ENCODE data around the gene AFMID.
"Not testable (repeated sequence)": the region's sequence is repeated elsewhere in the genome, so short reads cannot be mapped to it uniquely, and the experiment has no call there.

Gene AFMID

GRCh38 chr17:78230252-78230962 is 43.2 kb downstream of the AFMID start:
- Mint-ChIP-seq H3K36me3 (ENCODE audit: low read depth) (no peaks in the 10 kb centered on the region), H3K27me3 (ENCODE audit: low read depth) (peaks cover 31% of the 10 kb centered on the region), H3K27ac (no peak overlapping the region), H3K9me3 (no peaks in the 10 kb centered on the region), H3K4me1 (ENCODE audit: low read depth) (no peaks in the 10 kb centered on the region), H3K4me3 (no peak overlapping the region)
- DNase-seq (ENCODE audit: low spot score) = no peak

DNA sequence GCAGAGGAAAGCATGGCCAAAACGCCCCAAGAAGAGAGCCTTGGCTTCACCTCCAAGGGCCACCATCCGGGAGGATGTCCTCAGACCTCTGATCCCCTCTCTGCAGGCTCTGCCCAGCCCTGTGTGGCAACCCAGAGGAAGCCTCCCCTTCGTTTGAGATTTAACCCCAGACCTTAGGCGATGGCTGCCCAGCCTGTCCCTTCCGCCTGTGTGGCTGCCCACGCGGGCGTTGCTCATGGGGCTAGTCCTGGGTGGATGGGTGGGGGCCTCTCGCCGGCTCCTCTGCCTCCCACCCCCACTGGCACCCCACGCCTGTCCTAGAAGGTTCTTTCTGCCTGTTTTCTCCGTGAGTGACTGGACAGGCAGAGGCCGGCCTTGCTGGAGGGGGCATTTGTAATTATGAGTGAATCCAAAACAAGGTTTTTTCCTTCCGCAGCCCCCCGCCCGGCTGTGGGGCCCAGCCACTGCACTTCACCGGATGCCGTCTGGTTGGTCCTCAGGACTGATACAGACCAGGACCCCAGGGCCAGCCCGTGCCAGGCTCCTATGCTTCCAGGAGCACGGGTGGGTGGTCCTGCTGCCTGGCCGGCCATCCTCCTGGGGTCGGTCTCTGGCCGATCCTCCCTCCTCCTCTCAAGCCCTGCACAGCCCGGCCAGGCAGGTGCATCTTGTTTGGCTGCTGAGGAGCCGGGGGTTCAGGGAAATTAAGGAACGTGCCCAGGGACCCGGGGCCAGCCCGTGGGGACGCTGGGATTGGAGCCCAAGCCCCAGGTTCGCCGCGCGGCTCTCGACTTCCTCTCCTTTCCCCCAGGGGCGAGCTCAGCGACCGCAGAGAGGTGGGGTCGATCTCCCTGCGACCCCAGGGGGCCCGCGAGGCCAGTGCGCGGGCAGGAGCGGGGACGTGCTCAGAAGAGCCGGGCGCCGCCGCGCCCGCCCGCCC is 44.1 kb downstream of the AFMID start, which contains the start of gene TMEM235:
Gene TMEM235, plus strand, starts transcription at position 636 of the 940 bp plus-strand sequence. CDS start 393 bp downstream, outside the sequence.
- H3K9me3 Mint-ChIP-seq = no peaks in the 10 kb centered on the region
- DNase-seq (ENCODE audit: low spot score) = no peak
- peaks cover 31% of the 10 kb centered on the region for H3K27me3 Mint-ChIP-seq (ENCODE audit: low read depth)
- H3K36me3 Mint-ChIP-seq (ENCODE audit: low read depth) = no peaks in the 10 kb centered on the region
- no peak within 1 kb of the TSS for H3K27ac Mint-ChIP-seq
- H3K4me3 Mint-ChIP-seq = no peak within 1 kb of the TSS
- H3K4me1 Mint-ChIP-seq (ENCODE audit: low read depth) = no peaks in the 10 kb centered on the region

GRCh38 chr17:78231991-78232858 is 45.1 kb downstream of the AFMID start:
- H3K9me3 Mint-ChIP-seq = no peaks in the 10 kb centered on the region
- H3K4me3 Mint-ChIP-seq = no peak overlapping the region
- H3K36me3 Mint-ChIP-seq (ENCODE audit: low read depth) = no peaks in the 10 kb centered on the region
- no peak overlapping the region for H3K27ac Mint-ChIP-seq
- H3K27me3 Mint-ChIP-seq (ENCODE audit: low read depth) = peaks cover 31% of the 10 kb centered on the region
- H3K4me1 Mint-ChIP-seq (ENCODE audit: low read depth) = no peaks in the 10 kb centered on the region
- DNase-seq (ENCODE audit: low spot score) = no peak

DNA sequence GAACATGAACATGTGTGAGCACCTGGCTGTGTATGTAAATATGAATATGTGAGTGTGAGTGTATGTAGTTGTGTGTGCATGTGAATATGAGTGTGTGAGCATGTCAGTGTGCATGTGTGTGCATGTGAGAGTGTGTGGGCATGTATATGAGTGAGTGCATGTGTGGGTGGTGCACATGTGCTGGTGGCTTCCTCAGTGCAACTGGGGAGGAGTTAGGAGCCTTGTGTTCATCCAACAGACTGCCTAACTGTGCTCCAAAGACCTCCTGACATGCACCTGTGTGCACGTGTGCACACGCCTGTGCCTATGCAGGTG is 45.7 kb downstream of the AFMID start:
- H3K36me3 Mint-ChIP-seq (ENCODE audit: low read depth) = no peaks in the 10 kb centered on the region
- H3K27ac Mint-ChIP-seq = no peak overlapping the region
- peaks cover 31% of the 10 kb centered on the region for H3K27me3 Mint-ChIP-seq (ENCODE audit: low read depth)
- DNase-seq (ENCODE audit: low spot score) = no peak
- H3K9me3 Mint-ChIP-seq = no peaks in the 10 kb centered on the region
- no peak overlapping the region for H3K4me3 Mint-ChIP-seq
- no peaks in the 10 kb centered on the region for H3K4me1 Mint-ChIP-seq (ENCODE audit: low read depth)

GRCh38 chr17:78233678-78234077 is 46.5 kb downstream of the AFMID start:
- Mint-ChIP-seq H3K27me3 (ENCODE audit: low read depth) (peaks cover 31% of the 10 kb centered on the region), H3K4me3 (no peak overlapping the region), H3K27ac (no peak overlapping the region), H3K9me3 (no peaks in the 10 kb centered on the region), H3K4me1 (ENCODE audit: low read depth) (no peaks in the 10 kb centered on the region), H3K36me3 (ENCODE audit: low read depth) (no peaks in the 10 kb centered on the region)
- DNase-seq (ENCODE audit: low spot score) = no peak

DNA sequence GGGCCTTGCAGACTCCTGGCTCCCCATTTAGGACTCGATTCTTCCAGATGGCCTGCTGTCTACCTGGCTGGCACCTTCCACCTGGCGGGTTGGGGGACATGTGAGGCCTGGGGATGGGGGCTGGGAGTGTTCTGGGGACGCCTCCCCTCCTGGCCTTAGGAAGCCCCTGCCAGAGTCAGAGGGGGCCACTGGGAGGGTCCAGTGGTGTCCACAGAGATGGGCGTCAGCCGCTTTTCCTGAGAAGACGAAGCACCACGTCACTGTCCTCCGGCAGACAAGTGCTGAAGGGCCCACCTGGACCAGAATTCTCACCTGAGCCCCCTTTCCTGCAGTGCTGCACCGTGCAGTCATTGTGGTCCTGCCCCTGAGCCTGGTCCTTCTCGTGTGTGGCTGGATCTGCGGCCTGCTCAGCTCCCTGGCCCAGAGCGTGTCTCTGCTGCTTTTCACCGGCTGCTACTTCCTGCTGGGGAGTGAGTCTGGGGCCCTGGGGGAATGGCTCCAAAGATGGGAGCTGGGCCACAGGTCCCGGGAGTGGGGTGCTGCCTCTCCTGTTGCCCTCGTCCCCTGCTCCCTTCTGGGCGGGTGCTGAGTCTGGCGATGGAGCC is 47.2 kb downstream of the AFMID start:
- no peaks in the 10 kb centered on the region for H3K36me3 Mint-ChIP-seq (ENCODE audit: low read depth)
- H3K27me3 Mint-ChIP-seq (ENCODE audit: low read depth) = peaks cover 31% of the 10 kb centered on the region
- H3K4me1 Mint-ChIP-seq (ENCODE audit: low read depth) = no peaks in the 10 kb centered on the region
- no peak overlapping the region for H3K27ac Mint-ChIP-seq
- no peaks in the 10 kb centered on the region for H3K9me3 Mint-ChIP-seq
- no peak overlapping the region for H3K4me3 Mint-ChIP-seq
- DNase-seq (ENCODE audit: low spot score) = no peak

DNA sequence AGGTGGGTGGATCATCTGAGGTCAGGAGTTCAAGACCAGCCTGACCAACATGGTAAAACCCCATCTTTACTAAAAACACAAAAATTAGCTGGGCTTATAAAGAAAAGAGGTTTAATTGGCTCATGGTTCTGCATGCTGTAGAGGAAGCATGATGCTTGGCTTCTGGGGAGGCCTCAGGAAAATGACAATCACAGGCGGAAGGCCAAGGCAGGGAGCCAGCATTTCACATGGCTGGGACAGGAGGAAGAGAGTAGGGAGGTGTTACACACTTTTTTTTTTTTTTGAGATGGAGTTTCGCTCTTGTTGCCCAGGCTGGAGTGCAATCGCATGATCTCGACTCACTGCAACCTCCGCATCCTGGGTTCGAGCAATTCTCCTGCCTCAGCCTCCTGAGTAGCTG is 47.9 kb downstream of the AFMID start:
- not testable (repeated sequence) for H3K27ac Mint-ChIP-seq; DNase-seq (ENCODE audit: low spot score); H3K9me3 Mint-ChIP-seq; H3K36me3 Mint-ChIP-seq (ENCODE audit: low read depth); H3K4me3 Mint-ChIP-seq; H3K4me1 Mint-ChIP-seq (ENCODE audit: low read depth)
- peaks cover 31% of the 10 kb centered on the region for H3K27me3 Mint-ChIP-seq (ENCODE audit: low read depth)

DNA sequence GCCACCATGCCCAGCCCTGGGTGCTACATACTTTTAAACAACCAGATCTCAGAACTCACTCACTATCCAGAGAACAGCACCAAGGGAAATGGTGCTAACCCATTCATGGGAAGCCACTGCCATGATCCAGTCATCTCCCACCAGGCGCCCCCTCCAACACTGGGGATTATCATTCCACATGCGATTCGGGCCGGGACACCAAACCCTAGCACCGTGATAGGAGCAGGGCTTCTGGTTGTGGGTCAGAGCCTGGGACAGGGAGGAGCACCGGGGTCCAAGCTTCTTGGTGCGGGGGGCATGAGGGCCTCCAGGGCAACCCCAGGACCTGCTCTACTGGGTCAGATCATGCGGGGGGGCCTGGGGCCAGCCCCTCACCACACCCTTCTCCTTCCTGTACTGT is 48.7 kb downstream of the AFMID start:
- no peaks in the 10 kb centered on the region for H3K36me3 Mint-ChIP-seq (ENCODE audit: low read depth)
- no peaks in the 10 kb centered on the region for H3K9me3 Mint-ChIP-seq
- peaks cover 23% of the 10 kb centered on the region for H3K27me3 Mint-ChIP-seq (ENCODE audit: low read depth)
- H3K4me3 Mint-ChIP-seq = no peak overlapping the region
- no peak overlapping the region for H3K27ac Mint-ChIP-seq
- no peaks in the 10 kb centered on the region for H3K4me1 Mint-ChIP-seq (ENCODE audit: low read depth)
- no peak for DNase-seq (ENCODE audit: low spot score)

GRCh38 chr17:78236362-78237127 is 49.4 kb downstream of the AFMID start:
- H3K27me3 Mint-ChIP-seq (ENCODE audit: low read depth) = peaks cover 16% of the 10 kb centered on the region
- no peak overlapping the region for H3K4me3 Mint-ChIP-seq
- no peaks in the 10 kb centered on the region for H3K4me1 Mint-ChIP-seq (ENCODE audit: low read depth)
- DNase-seq (ENCODE audit: low spot score) = no peak
- H3K27ac Mint-ChIP-seq = no peak overlapping the region
- H3K36me3 Mint-ChIP-seq (ENCODE audit: low read depth) = no peaks in the 10 kb centered on the region
- H3K9me3 Mint-ChIP-seq = no peaks in the 10 kb centered on the region

DNA sequence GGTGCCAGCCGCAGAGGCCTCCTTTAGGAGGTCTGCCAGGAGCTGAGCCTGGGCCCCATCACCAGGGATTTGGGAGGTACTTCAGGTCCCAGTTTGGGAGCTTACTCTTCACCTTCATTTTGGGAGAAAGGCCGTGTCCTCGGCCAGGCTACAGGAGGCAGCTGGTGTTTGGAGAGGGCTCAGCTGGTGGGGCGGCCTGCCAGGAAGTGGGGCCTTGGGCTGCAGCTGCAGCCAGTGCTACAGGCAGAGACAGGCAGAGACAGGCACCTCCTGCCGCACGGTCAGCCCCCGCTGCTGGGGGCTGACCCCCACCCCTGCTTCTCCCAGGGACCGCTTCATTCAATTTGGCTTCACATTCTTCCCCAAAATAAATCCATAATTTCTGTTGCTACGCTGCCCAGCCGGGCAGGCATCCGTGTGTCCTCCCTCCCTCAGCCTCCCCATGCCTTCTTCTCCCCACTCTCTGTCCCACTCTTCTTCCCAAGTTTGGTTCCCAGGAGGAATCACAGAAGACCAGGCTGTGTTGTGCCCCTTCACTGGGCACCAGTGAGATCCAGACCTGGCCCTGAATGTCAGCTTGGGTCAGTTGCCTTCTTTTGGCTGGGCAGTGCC is 50.3 kb downstream of the AFMID start:
- H3K9me3 Mint-ChIP-seq = no peaks in the 10 kb centered on the region
- no peaks in the 10 kb centered on the region for H3K36me3 Mint-ChIP-seq (ENCODE audit: low read depth)
- no peak overlapping the region for H3K27ac Mint-ChIP-seq
- H3K4me1 Mint-ChIP-seq (ENCODE audit: low read depth) = no peaks in the 10 kb centered on the region
- peaks cover 10% of the 10 kb centered on the region for H3K27me3 Mint-ChIP-seq (ENCODE audit: low read depth)
- no peak overlapping the region for H3K4me3 Mint-ChIP-seq
- no peak for DNase-seq (ENCODE audit: low spot score)

- no peak for DNase-seq (ENCODE audit: low spot score)
- Mint-ChIP-seq H3K9me3 (no peaks in the 10 kb centered on the region), H3K27ac (no peak overlapping the region), H3K36me3 (ENCODE audit: low read depth) (no peaks in the 10 kb centered on the region), H3K4me3 (no peak overlapping the region), H3K4me1 (ENCODE audit: low read depth) (no peaks in the 10 kb centered on the region), H3K27me3 (ENCODE audit: low read depth) (peaks cover 3% of the 10 kb centered on the region)
Measured at GRCh38 chr17:78238823-78239488, 51.8 kb downstream of the AFMID start.

- no peaks in the 10 kb centered on the region for H3K36me3 Mint-ChIP-seq (ENCODE audit: low read depth)
- no peak for DNase-seq (ENCODE audit: low spot score)
- no peak overlapping the region for H3K27ac Mint-ChIP-seq
- no peaks in the 10 kb centered on the region for H3K4me1 Mint-ChIP-seq (ENCODE audit: low read depth)
- H3K9me3 Mint-ChIP-seq = no peaks in the 10 kb centered on the region
- H3K4me3 Mint-ChIP-seq = no peak overlapping the region
- H3K27me3 Mint-ChIP-seq (ENCODE audit: low read depth) = no peaks in the 10 kb centered on the region
Measured at GRCh38 chr17:78239489-78239931, 52.3 kb downstream of the AFMID start.

All from T-helper 2 cell treated with Interferon-gamma antibody and Interleukin-4, amounts not matched to agents 5 μg/mL and 100 μg/mL, for 36 hours (primary cell).